ENCODE results near the gene CACNB3.

GRCh38 chr12:48780381-48781025 is 37.8 kb upstream of the CACNB3 start:
- TF ChIP-seq BCL6 (CRISPR knock-in tag; IDR thresholded peaks at IDR 0.05) (no peak), RAD21 (CRISPR knock-in tag; IDR thresholded peaks at IDR 0.05) (no peak), CEBPG (CRISPR knock-in tag; IDR thresholded peaks at IDR 0.05) (no peak), SMAD1 (CRISPR knock-in tag; IDR thresholded peaks at IDR 0.05; ENCODE audit: borderline replicate concordance, low read depth) (no peak), JUNB (CRISPR knock-in tag; IDR thresholded peaks at IDR 0.05; ENCODE audit: borderline replicate concordance) (no peak), ZNF776 (CRISPR knock-in tag; IDR thresholded peaks at IDR 0.05) (no peak), SRY (CRISPR knock-in tag; IDR thresholded peaks at IDR 0.05) (no peak), ATRX (CRISPR knock-in tag; IDR thresholded peaks at IDR 0.05; ENCODE audit: borderline replicate concordance) (no peak), BRCA1 (CRISPR knock-in tag; IDR thresholded peaks at IDR 0.05) (no peak), FOXA1 (IDR thresholded peaks at IDR 0.05) (no peak), FOXA1 (CRISPR knock-in tag; IDR thresholded peaks at IDR 0.05) (no peak)
